Neural progenitor cell (in vitro differentiated cells): ENCODE data around the gene CC2D2A. TPM values are rescaled to one million over a fixed set of nuclear protein-coding genes. Genes with fewer than 3 reads are reported as not detected.
A peak's percentile ranks its signal among the peaks of the same experiment; 100 is the strongest.

ENCODE experiments used
- DNase-seq: peaks from one replicate; pipeline ENCODE4 v3.0.0-alpha.2; 2016; ENCODE audit warnings: low spot score
- H2AFZ ChIP-seq: fragments of 200-600 bp; sonication (generic); replicated peaks from 2 replicates; pipeline ENCODE4 v1.6.1; 2016; ENCODE audit warnings: antibody characterized with exemption
- H3F3A ChIP-seq: fragments of 200-600 bp; sonication (generic); 2 replicates; pipeline ENCODE4 v1.6.1; 2016; ENCODE audit warnings: antibody characterized with exemption, low read depth
- H3K27ac ChIP-seq: fragments of 200-600 bp; sonication (generic); 2 replicates; pipeline ENCODE4 v1.5.1; 2016; ENCODE audit warnings: mild to moderate bottlenecking
- H3K27me3 ChIP-seq: fragments of 200-600 bp; sonication (generic); 2 replicates; pipeline ENCODE4 v1.6.1; 2016; ENCODE audit warnings: mild to moderate bottlenecking, moderate library complexity
- H3K36me3 ChIP-seq: fragments of 200-600 bp; sonication (generic); 2 replicates; pipeline ENCODE4 v1.5.1; 2016
- H3K4me1 ChIP-seq: fragments of 200-600 bp; sonication (generic); 2 replicates; pipeline ENCODE4 v1.6.1; 2016; ENCODE audit warnings: mixed run types
- H3K4me2 ChIP-seq: fragments of 200-600 bp; sonication (generic); 2 replicates; pipeline ENCODE4 v1.6.1; 2016
- H3K4me3 ChIP-seq: fragments of 200-600 bp; sonication (generic); 2 replicates; pipeline ENCODE4 v1.5.1; 2016
- H3K79me2 ChIP-seq: fragments of 200-600 bp; sonication (generic); 2 replicates; pipeline ENCODE4 v1.6.1; 2016; ENCODE audit warnings: low read depth
- H3K9ac ChIP-seq: fragments of 200-600 bp; sonication (generic); 2 replicates; pipeline ENCODE4 v1.6.1; 2016
- H3K9me3 ChIP-seq: fragments of 200-600 bp; sonication (generic); 2 replicates; pipeline ENCODE4 v1.5.1; 2016; ENCODE audit warnings: low read depth
- H4K20me1 ChIP-seq: fragments of 200-600 bp; sonication (generic); 2 replicates; pipeline ENCODE4 v1.6.1; 2016; ENCODE audit warnings: low read depth
- H3K27ac Mint-ChIP-seq: 3 replicates; pipeline ENCODE4 v1.8.0; 2021; ENCODE audit warnings: mixed read lengths
- H3K27me3 Mint-ChIP-seq: 2 replicates; pipeline ENCODE4 v1.8.0; 2022; ENCODE audit warnings: low read depth, mild to moderate bottlenecking, inconsistent platforms, moderate library complexity, mixed read lengths; ENCODE audit not compliant: insufficient read depth
- H3K36me3 Mint-ChIP-seq: 3 replicates; pipeline ENCODE4 v1.8.0; 2021; ENCODE audit warnings: mixed read lengths
- H3K4me1 Mint-ChIP-seq: 3 replicates; pipeline ENCODE4 v1.8.0; 2021; ENCODE audit warnings: mixed read lengths
- H3K4me3 Mint-ChIP-seq: 3 replicates; pipeline ENCODE4 v1.8.0; 2021; ENCODE audit warnings: mild to moderate bottlenecking, moderate library complexity, mixed read lengths
- H3K9me3 Mint-ChIP-seq: 3 replicates; pipeline ENCODE4 v1.8.0; 2020; ENCODE audit warnings: mixed read lengths
- CTCF ChIP-seq: fragments of 200-600 bp; sonication (generic); IDR thresholded peaks from 2 replicates; pipeline ENCODE4 v1.5.1; 2017; ENCODE audit warnings: antibody characterized with exemption, mild to moderate bottlenecking
- EZH2 ChIP-seq: fragments of 200-600 bp; sonication (generic); IDR thresholded peaks from 2 replicates; pipeline ENCODE4 v1.6.1; 2017; ENCODE audit warnings: antibody characterized with exemption, mild to moderate bottlenecking, moderate library complexity
- EZH2phosphoT487 ChIP-seq: fragments of 200-600 bp; sonication (generic); IDR thresholded peaks from 2 replicates; pipeline ENCODE4 v1.6.1; 2017; ENCODE audit warnings: antibody characterized with exemption
- total RNA-seq: library from RNA; depleted of rRNA; stranded (reverse); fragments of >200 nt; gene quantifications from 2 replicates; pipeline ENCODE4 v1.2.3, GENCODE V29; 2015; ENCODE audit warnings: low replicate concordance

CC2D2A gene
- total RNA-seq, 1 donor from 2014 or later = 40.0 TPM

- DNase-seq = no peak
- Mint-ChIP-seq H3K9me3 (no peaks in the 10 kb centered on the region), H3K27me3 (peaks cover 2% of the 10 kb centered on the region), H3K36me3 (peaks cover 4% of the 10 kb centered on the region), H3K4me3 (no peak overlapping the region), H3K4me1 (peaks cover 14% of the 10 kb centered on the region), H3K27ac (no peak overlapping the region)
- Histone ChIP-seq H3K9me3 (no peaks in the 10 kb centered on the region), H2AFZ (no peak overlapping the region), H3K27ac (no peak overlapping the region), H3K79me2 (no peaks in the 10 kb centered on the region), H3F3A (peaks cover 19% of the 10 kb centered on the region), H3K9ac (no peak overlapping the region), H3K4me1 (peaks cover 7% of the 10 kb centered on the region), H3K4me2 (no peak overlapping the region), H3K27me3 (no peaks in the 10 kb centered on the region), H3K4me3 (no peak overlapping the region), H4K20me1 (no peaks in the 10 kb centered on the region), H3K36me3 (no peaks in the 10 kb centered on the region)
- TF ChIP-seq CTCF = no peak
Measured at GRCh38 chr4:15476396-15476795, 6.7 kb downstream of the CC2D2A start.

GRCh38 chr4:15478724-15479088 lies 9.0 kb downstream of the CC2D2A start:
- Mint-ChIP-seq H3K36me3 (peaks cover 22% of the 10 kb centered on the region), H3K4me3 (peak overlapping the region; percentile 86), H3K9me3 (no peaks in the 10 kb centered on the region), H3K4me1 (peaks cover 14% of the 10 kb centered on the region), H3K27ac (peak overlapping the region; percentile 95), H3K27me3 (peaks cover 2% of the 10 kb centered on the region)
- DNase-seq = no peak
- Histone ChIP-seq H3K9ac (no peak overlapping the region), H2AFZ (peak overlapping the region; percentile 94), H3K9me3 (no peaks in the 10 kb centered on the region), H3K4me3 (no peak overlapping the region), H3K4me2 (peak overlapping the region; percentile 79), H4K20me1 (no peaks in the 10 kb centered on the region), H3K36me3 (no peaks in the 10 kb centered on the region), H3K79me2 (no peaks in the 10 kb centered on the region), H3K27ac (no peak overlapping the region), H3F3A (peaks cover 19% of the 10 kb centered on the region), H3K4me1 (peaks cover 7% of the 10 kb centered on the region), H3K27me3 (no peaks in the 10 kb centered on the region)
- TF ChIP-seq CTCF = no peak

GRCh38 chr4:15479089-15479912 lies 9.6 kb downstream of the CC2D2A start:
- DNase-seq = peak; percentile 87
- Histone ChIP-seq H2AFZ (peak overlapping the region; percentile 94), H3K27ac (peak overlapping the region; percentile 94), H3K4me2 (peak overlapping the region; percentile 79), H3K79me2 (no peaks in the 10 kb centered on the region), H3K9ac (peak overlapping the region; percentile 73), H3K4me3 (peak overlapping the region; percentile 65), H3K36me3 (no peaks in the 10 kb centered on the region), H3K9me3 (no peaks in the 10 kb centered on the region), H4K20me1 (no peaks in the 10 kb centered on the region), H3F3A (peaks cover 19% of the 10 kb centered on the region), H3K27me3 (no peaks in the 10 kb centered on the region), H3K4me1 (peaks cover 7% of the 10 kb centered on the region)
- no peak for TF ChIP-seq EZH2phosphoT487
- TF ChIP-seq CTCF = peak; percentile 76
- peak; percentile 55 for TF ChIP-seq EZH2
- peak overlapping the region; percentile 86 for H3K4me3 Mint-ChIP-seq
- H3K36me3 Mint-ChIP-seq = peaks cover 27% of the 10 kb centered on the region
- peaks cover 14% of the 10 kb centered on the region for H3K4me1 Mint-ChIP-seq
- H3K9me3 Mint-ChIP-seq = no peaks in the 10 kb centered on the region
- peaks cover 2% of the 10 kb centered on the region for H3K27me3 Mint-ChIP-seq
- H3K27ac Mint-ChIP-seq = peak overlapping the region; percentile 95
